GM18526 (cell line): ENCODE measurements around the gene KRT34.
"Not testable (repeated sequence)": the region's sequence is repeated elsewhere in the genome, so short reads cannot be mapped to it uniquely, and the experiment has no call there.

Experiments
- POLR2A ChIP-seq: IDR thresholded peaks from 3 replicates; pipeline ENCODE4 v1.6.1; 2011; ENCODE audit not compliant: insufficient read length; ENCODE audit errors: extremely low read depth

The KRT34 gene

GRCh38 chr17:41381943-41382342, at the start of gene KRT34:
Gene KRT34 (minus strand): TSS chr17:41382306. CDS start chr17:41382246, 60 bp downstream.
- not testable (repeated sequence) for TF ChIP-seq POLR2A

GRCh38 chr17:41429667-41430066, 47.6 kb upstream of the KRT34 start:
- TF ChIP-seq POLR2A, result no peak

- no peak for TF ChIP-seq POLR2A
Observed at GRCh38 chr17:41428591-41429291, 46.6 kb upstream of the KRT34 start.

GRCh38 chr17:41424111-41424635, 42.1 kb upstream of the KRT34 start, which contains the start of gene KRT37:
Gene KRT37 (minus strand): TSS chr17:41424585. CDS start chr17:41424523, 62 bp downstream.
- no peak for TF ChIP-seq POLR2A

- no peak for TF ChIP-seq POLR2A
Observed at GRCh38 chr17:41421617-41422016, 39.5 kb upstream of the KRT34 start.

- TF ChIP-seq POLR2A, result no peak
Observed at GRCh38 chr17:41421116-41421515, 39.0 kb upstream of the KRT34 start.

- no peak for TF ChIP-seq POLR2A
Observed at GRCh38 chr17:41420134-41420533, 38.0 kb upstream of the KRT34 start.

GRCh38 chr17:41419716-41420115, 37.6 kb upstream of the KRT34 start:
- TF ChIP-seq POLR2A, result no peak

- TF ChIP-seq POLR2A, result no peak
Observed at GRCh38 chr17:41418116-41418860, 36.2 kb upstream of the KRT34 start.

- TF ChIP-seq POLR2A, result no peak
Observed at GRCh38 chr17:41417576-41418015, 35.5 kb upstream of the KRT34 start.

- no peak for TF ChIP-seq POLR2A
Observed at GRCh38 chr17:41417127-41417526, 35.0 kb upstream of the KRT34 start.

- no peak for TF ChIP-seq POLR2A
Observed at GRCh38 chr17:41416479-41416878, 34.4 kb upstream of the KRT34 start.

- no peak for TF ChIP-seq POLR2A
Observed at GRCh38 chr17:41415833-41416335, 33.8 kb upstream of the KRT34 start.

GRCh38 chr17:41415411-41415810, 33.3 kb upstream of the KRT34 start:
- no peak for TF ChIP-seq POLR2A

- TF ChIP-seq POLR2A, result no peak
Observed at GRCh38 chr17:41413982-41414381, 31.9 kb upstream of the KRT34 start.
